GM19455 (cell line): Measurements from ENCODE around the gene GCNT2.
"Not testable (repeated sequence)": the region's sequence is repeated elsewhere in the genome, so short reads cannot be mapped to it uniquely, and the experiment has no call there.

Experiments used
- ATAC-seq: cut with Tn5 transposase; IDR thresholded peaks from one replicate; pipeline ENCODE4 v1.9.1; 2021; ENCODE audit not compliant: unreplicated experiment

The GCNT2 gene

DNA sequence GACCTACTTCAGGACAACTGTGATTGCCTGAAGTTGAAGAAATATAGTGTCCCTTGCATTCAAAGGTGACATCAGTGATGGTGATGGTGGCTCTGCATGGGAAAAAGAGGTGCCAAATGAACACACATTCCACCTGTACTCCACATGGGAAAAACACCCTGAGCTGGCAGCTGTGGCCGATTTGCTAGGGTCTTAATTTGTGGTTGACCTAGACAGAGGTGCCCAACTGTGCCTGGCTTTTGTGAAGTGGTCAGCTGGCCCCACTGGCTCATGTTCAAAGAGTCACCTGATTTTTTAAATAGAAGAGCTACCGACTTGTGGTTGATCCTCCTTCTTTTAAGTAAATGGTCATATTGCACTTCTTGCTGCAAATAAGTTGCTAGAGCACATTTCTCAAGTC, 7.6 kb upstream of the GCNT2 start:
- no peak for ATAC-seq

DNA sequence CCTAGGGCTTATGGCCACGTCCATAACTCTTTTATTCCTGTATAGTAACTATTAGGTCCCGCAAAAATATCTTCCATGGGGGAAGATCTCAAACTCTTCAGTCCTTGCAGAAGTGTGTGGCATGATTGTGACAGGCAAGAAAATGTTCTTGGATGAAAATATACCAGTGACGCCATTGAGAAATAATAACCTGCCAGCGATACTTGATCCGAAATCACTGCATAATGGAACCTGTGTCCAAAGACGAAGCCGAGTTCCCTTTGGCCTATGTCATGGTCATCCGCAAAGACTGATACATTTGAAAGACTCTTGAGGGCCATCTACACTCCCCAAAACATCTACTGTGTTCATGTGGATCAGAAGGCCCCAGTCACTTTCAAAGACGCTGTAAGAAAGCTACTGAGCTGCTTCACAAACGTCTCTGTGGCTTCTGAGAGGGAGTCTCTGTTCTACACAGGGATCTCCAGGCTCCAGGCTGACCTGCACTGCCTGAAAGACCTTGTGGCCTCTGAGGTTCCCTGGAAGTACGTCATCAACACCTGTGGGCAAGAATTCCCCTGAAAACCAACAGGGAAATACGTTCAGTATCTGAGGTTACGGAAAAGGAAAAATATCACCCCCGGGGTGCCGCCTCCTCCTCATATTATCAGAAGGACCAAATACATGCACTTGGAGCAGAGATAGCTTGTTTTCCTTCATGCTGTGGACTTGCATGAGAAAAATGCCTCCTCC, 6.9 kb upstream of the GCNT2 start:
- no peak for ATAC-seq

DNA sequence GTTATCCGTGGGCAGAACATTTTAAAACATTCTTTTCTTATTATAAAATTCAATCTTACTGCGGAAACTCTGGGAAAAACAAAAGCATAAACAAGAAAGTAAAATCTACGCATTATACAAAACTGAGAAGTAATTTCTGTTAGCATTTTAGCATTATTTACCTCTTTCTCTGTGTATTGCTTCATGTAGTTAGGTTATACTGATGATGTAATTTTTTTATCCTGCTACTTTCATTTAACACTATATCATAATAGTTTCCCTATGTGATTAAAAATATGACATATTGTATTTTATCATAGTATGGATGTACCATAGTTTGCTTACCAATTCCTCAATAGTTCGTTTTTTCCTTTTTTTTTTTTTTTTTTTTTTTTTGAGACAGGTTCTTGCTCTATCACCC, 4.2 kb upstream of the GCNT2 start:
- no peak for ATAC-seq

DNA sequence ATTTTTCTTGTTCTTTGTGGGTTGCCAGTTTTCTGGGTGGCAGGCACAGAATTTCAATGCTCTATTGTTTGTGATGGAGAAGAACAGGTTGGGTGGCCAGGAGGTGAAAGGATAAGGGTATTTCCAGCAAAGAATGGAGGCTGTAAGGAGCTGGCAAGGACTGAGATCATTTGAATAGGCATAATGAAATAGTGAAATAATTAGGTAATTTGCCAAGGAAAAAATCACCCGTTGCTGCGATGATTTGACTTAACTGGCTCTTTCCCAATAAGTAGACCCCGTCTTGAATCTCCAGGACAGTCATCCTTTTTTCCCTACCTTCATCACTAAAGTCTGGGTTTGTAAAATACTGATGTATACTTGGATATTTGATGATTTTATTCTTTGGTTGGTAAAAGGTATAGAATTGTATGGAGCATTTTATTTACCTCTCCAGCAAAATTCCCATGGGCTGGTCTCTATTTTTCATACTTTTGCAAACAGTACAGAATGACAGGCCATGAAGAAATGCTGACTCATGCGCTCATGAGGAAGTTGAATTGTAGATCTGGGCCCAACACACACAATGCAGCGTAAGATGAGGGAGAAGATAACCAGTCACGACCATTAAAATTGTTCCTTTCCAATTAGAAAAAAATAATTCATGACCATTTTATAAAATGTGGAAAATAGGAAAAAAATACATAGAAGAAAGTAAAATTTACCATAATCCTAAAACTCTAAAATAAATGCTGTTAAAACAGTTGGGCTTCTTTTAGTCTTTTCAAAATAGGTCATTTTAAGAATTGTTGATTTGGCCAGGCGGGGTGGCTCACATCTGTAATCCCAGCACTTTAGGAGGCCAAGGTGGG, 2.4 kb upstream of the GCNT2 start:
- no peak for ATAC-seq

DNA sequence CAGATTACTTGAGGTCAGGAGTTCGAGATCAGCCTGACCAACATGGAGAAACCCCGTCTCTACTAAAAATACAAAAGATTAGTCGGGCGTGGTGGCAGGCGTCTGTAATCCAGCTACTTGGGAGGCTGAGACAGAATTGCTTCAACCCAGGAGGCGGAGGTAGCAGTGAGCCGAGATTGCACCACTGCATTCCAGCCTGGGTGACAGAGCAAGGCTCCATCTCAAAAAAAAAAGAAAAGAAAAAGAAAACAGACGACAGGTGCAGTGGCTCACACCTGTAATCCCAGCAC, 1.8 kb upstream of the GCNT2 start:
- ATAC-seq = not testable (repeated sequence)

DNA sequence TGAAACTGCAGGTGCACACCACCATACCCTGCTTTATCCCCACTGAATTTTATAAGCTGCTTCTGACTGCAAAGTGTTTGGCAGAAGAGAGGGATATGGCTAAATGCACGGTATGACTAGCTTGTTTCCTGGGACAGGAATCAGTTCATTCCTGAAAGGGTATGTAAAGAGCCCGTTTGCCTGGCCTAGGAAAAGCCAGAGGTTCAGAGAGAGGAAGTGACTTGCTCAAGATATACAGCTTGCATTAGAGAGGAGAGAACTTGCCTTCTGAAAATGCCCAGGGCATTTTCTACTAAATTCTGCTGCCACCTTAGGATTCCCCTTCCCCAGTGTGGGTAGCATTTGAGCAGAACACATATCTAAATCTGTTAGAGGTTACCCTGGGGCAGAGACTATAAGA, 683 bp upstream of the GCNT2 start:
- peak; percentile 13 for ATAC-seq

DNA sequence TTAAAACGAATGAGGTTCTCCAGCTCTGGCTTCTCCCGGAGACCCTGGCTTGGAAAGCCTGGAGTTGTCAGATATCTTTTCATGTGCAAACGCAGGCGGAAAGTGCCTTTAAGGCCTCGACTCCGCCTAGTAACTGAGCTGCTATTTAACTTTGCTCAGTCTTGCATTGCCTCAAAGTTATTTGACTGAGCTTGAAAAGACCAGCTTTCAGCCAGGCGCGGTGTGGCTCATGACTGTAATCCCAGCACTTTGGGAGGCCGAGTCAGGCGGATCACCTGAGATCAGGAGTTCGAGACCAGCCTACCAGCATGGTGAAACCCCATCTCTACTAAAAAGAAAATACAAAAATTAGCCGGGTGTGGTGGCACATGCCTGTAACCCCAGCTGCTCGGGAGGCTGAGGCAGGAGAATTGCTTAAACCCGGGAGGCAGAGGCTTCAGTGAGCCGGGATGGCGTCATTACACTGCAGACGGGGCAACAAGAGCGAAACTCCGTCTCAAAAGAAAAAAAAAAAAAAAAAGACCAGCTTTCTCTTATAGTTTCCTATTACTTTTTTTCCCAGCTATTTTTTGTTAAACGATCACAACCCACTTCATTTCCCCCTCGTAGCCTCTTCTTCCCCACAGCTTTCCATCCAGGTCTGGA, 1.9 kb downstream of the GCNT2 start:
- ATAC-seq = no peak

DNA sequence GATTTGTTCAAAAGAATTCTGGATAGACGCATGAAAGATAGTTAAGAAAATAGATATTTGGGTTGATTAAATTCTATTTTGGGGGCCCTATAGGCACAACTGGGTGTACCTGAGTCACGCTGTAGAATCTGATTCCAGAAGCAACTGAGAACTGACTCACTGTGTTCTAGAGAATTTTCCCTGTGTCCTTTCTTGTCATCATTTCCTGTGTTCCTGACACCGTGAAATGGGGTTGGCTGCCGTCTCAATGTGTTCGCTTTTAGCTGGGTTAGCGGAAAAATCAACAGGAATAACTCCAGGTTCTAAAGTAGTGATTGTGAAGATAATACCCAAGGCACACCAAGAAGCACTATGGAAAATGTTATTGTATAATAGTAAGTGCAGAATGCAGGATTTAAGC, 5.0 kb downstream of the GCNT2 start:
- no peak for ATAC-seq

DNA sequence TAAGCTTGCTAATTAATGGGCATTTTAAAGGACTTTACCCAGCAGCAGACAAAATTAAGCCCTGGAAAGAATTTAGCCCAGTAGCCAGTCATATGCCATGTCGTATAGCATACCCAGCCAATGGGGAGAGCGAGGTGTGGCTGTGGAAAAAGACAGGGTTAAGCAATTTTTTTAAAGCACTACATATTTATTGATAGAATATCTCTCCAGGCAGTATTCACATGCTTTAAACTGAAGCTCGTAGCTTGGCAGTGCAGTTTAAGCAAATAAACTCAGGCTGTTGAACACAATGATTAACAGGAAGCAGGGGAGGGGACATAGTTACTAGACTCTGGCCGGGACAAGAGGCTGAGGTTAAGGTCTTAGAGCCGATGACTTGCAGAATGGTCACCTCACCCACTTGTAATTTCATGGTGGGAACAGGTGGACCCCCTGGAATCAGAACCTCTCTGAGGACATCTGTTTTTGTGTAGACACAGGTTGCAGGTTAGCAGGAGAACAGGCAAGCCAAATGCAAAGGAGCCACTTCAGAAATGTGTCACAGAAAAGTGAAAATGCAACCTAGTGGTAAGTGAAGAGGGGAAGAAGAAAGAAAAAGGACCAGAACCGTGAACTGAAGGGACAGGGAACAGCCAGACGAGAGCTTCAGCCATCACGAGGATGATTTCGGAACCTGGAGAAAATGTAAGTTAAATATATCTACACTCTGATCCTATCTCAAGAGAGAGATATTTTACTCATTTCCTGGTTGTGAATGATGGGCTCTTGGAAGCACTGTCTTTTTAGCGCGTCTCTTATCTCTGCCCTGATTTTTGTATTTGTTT, 7.2 kb downstream of the GCNT2 start:
- ATAC-seq = peak; percentile 65

DNA sequence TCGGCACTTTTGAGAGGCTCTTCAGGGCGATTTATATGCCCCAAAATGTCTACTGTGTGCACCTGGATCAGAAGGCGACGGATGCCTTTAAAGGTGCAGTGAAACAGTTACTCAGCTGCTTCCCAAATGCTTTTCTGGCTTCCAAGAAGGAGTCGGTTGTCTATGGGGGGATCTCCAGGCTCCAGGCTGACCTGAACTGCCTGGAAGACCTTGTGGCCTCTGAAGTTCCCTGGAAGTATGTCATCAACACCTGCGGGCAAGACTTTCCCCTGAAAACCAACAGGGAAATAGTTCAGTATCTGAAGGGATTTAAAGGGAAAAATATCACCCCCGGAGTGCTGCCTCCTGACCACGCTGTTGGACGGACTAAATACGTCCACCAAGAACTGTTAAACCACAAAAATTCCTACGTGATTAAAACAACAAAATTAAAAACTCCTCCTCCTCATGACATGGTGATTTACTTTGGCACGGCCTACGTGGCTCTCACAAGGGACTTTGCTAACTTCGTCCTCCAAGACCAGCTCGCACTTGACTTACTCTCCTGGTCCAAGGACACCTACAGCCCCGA, 8.2 kb downstream of the GCNT2 start:
- ATAC-seq = no peak

DNA sequence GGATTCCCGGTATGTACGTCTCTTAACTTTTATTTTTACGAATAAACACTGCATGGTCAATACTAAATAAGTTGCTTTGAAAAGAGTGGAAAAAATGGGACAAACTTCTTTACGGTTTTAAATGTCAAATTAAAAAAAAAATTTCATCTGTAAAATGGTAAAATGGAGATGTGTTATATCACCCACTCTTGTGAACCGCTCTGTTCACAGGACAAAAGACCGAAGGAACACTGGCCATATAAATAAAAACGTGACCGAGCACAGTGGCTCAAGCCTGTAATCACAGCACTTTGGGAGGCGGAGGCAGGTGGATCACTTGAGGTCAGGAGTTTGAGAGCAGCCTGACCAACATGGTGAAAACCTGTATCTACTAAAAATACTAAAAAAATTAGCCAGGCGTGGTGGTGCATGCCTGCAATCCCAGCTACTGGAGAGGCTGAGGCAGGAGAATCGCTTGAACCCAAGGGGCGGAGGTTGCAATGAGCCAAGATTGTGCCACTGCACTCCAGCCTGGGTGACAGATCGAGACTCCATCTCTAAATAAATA, 8.8 kb downstream of the GCNT2 start:
- not testable (repeated sequence) for ATAC-seq

DNA sequence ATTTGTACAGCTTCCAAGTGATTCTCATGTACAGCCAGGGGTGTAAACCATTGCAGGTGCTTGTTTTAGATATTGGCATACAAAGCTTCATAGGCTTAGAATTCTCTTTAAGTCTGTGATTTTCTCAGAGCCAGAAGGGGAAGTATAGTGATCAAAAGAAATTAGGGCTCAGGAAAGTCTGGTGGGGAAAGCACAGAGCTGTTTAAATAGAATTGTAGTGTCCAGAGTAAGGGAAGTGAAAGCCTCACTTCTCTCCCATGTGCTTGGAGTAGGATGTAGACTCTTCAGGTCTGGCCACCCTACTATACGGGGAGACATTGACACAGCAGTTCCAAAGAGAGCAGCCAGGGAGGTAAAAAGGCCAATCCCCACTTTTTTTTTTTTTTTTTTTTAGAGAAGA, 10.4 kb downstream of the GCNT2 start:
- ATAC-seq = no peak

DNA sequence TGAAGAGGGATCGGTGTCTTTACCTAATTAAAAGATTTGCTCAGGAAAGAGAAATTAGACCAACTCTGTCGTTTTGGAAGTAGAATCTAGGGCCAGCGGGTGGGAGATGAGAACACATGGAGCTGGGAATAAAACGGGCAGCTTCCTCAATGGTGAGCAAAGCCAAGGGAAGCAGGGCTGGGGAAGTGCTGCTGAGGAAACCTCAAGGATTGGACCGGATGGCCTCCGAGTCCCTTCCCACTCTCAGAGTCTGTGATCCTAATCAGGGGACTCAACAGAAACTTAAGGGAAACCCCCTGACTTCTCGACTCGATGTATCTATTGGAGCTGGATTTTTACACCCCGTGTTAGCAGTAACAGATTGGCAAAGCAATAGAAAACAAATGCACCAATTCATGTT, 10.8 kb downstream of the GCNT2 start:
- ATAC-seq = no peak

DNA sequence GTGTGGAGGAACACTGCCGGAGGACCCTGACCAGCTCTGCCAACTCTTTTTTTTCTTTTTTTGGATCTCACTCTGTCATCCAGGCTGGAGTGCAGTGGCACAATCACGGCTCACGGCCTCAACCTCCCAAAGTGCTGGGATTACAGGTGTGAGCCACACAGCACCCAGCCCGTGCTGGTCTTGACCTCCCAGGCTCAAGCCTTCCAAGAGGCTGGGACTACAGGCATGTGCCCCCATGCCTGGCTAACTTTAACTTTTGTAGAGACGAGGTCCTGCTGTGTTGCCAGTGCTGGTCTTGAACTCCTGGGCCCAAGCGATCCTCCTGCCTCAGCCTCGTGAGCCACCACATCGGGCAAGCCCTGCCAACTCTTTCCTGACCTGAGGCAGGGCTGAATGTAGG, 11.2 kb downstream of the GCNT2 start:
- no peak for ATAC-seq

DNA sequence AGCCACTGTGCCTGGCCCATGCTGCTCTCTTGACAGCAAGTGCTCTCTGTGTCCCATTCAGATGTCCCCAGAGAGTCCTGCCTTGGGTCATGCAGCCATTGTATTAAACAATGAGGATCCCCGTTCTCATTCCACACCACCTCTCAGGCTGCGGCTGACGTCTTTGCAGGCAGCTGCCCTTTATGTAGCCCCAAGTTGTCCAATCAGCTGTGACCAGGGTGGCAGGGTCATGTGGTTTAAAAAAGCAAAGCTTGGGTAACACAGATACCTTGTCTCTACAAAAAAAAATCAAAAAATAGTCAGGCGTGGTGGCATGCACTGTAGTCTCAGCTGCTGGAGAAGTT, 13.2 kb downstream of the GCNT2 start:
- no peak for ATAC-seq

DNA sequence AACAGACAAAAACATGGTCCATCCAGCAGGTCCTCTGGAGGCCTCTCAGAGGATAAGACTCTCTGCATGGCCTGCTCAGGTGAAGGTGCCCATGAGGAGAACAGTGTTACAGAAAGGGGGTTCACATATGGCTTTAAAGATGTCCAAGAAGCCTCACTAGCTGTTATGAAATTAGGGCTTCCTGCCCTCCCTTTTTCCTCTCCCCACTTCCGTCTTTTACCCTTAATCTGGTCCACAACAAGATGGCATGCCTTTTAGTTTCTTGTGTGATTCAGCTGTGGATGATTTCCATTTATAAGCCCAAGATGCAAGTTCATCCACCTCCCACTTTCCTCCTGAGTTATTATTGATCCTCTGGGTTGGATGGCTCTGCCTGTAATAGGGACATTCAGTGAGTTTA, 14.0 kb downstream of the GCNT2 start:
- no peak for ATAC-seq

DNA sequence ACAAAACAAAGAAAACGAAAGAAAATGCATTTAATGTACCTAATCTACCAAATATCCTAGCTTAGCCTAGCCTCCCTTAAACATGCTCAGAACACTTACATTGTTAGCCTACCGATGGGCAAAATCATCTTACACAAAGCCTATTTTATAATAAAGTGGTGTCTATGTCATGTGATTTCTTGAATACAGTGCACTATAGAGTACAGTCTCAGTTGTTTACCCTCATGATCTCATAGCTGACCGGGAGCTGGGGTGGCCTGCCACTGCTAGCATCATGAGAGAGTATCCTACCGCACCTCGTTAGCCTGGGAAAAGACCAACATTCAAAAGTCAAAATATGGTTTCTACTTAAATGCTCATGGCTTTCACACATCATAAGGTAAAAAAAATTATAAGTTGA, 16.6 kb downstream of the GCNT2 start:
- no peak for ATAC-seq

DNA sequence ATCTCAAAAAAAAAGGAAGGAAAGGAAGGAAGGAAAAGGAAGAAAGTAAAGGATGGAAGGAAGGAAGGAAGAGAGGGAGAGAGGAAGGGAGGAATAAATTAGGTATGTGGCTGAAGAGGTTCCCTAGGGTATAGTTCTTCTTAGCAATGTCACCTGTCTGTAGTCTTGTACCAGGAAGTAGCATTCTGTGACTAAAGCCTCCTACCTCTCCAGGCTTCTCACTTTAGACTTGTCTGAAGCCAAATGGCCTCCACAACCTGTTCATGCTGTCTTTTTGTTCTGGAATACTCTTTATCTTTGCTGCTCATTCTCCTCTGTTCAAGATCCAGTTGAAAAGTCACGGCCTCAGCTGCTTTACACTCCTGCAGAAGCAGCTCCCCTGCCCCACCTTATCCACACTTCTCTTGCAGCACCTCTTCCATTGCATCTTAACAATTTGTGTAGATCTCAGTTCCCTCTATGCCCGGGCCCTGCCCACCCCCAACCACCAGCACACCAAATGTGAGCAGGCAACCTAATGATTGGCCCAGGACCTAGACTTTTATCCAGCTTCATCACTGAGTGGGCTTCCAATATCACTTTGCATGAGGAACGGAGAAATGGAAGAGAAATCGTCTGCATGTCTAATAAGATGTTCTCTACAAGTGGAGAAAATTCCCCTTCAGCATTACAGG, 19.1 kb downstream of the GCNT2 start:
- no peak for ATAC-seq

DNA sequence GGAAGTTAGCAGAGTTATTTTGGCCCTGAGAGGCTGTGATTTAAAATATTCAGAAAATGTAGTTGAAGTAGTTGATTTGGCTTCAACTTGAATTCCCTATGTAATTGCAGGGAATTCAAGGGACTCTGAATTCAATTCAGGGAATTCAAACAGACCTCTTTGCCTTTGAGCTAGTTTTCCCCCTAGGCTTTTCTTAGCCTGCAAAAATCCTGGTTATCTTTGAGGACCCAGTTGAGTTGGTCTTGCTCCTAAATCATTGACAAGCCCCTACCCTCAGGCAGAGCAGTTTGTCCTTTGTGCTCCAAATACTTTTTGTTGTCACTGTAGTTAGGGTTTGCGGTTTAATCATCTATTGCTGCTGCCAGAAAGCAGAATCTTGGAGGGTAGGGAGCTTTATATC, 20.4 kb downstream of the GCNT2 start:
- no peak for ATAC-seq

DNA sequence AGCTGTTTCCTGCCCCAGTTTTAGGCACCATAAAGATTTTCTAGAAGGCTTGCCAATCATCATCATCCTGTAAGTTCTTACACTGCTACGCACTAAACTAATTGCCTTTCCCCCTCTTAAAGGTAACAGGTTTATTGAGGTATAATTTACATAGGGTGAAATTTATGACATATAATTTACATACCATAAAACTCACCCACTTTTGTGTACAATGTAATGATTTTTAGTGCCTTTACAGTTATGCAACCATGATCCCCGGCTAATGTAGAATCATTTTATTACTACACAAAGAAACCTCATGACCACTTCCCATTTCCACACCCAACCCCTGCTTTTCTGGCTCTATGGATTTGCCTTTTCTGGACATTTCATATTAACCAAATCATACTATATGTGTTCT, 21.1 kb downstream of the GCNT2 start:
- no peak for ATAC-seq
